Transverse colon (tissue), 4 donors: ENCODE data around the gene KRTAP10-10.

Experiments
- CTCF ChIP-seq, 5 experiments: fragments of 200-600 bp in 3 of 5; fragments of 450-650 bp in 2 of 5; sonication (generic) in 3 of 5; IDR thresholded peaks; 1 replicate in 2 of 5; 2 replicates in 3 of 5; pipeline ENCODE4 v1.5.1; 2016 to 2017; ENCODE audit warnings: antibody characterized with exemption in 5 of 5, inconsistent platforms in 3 of 5, mild to moderate bottlenecking in 2 of 5, moderate library complexity in 1 of 5
- POLR2AphosphoS5 ChIP-seq, 3 donors: sonication (generic); formaldehyde crosslinking; IDR thresholded peaks; one replicate each; pipeline ENCODE4 v1.6.1; 2016; ENCODE audit warnings: antibody characterized with exemption in 3 of 3

DNA sequence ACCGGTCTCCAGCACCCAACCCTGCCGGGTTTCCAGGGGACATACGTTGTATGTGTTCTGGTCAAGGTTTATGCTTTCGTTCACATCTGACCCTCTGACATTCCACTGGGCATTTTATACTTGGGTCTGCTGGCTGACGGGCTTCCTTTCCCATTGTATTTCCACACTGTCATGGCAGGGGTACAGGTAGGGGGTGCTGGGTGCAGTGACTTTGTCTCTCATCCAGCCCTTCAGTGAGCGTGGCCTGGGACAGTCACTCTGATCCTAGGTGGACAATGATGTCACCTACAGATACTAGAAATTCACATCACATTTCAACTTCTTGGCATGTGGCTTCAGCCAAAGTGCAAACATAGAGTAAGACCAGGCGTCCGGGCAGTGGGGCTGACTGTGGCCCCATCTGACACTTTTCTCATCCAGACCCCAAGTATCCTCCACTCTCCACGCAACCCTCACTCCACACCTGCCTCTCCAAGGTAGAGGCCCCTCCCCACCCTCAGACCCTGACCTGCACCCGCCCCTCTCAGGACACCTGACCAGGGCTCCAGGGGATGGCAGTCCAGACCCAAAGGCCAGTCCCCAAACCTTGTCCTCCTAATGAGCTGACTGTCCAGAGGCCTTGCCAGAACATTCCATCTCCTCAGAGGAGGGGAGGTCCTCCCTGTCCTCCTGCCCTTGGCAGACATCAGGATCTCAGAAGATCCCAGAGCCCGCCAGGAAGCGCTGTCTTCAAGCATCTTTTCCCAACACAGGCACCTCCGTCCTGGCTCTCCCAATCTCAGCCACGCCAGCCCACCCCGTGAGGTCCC lies 743 bp upstream of the KRTAP10-10 start:
- TF ChIP-seq CTCF (IDR thresholded peaks at IDR 0.05) (no peak), POLR2AphosphoS5 (IDR thresholded peaks at IDR 0.05) (no peak)
